ENCODE measurements around the gene NISCH.

GRCh38 chr3:52452570-52453221 lies 2.7 kb upstream of the NISCH start:
- TF ChIP-seq, protein P1, sequence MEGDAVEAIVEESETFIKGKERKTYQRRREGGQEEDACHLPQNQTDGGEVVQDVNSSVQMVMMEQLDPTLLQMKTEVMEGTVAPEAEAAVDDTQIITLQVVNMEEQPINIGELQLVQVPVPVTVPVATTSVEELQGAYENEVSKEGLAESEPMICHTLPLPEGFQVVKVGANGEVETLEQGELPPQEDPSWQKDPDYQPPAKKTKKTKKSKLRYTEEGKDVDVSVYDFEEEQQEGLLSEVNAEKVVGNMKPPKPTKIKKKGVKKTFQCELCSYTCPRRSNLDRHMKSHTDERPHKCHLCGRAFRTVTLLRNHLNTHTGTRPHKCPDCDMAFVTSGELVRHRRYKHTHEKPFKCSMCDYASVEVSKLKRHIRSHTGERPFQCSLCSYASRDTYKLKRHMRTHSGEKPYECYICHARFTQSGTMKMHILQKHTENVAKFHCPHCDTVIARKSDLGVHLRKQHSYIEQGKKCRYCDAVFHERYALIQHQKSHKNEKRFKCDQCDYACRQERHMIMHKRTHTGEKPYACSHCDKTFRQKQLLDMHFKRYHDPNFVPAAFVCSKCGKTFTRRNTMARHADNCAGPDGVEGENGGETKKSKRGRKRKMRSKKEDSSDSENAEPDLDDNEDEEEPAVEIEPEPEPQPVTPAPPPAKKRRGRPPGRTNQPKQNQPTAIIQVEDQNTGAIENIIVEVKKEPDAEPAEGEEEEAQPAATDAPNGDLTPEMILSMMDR (IDR thresholded peaks at IDR 0.05; ENCODE audit: low read depth, low read length), result no peak
- TF ChIP-seq EZH2phosphoT487 (IDR thresholded peaks at IDR 0.05; ENCODE audit: low read depth), result no peak

All from OCI-LY3 (cell line).